GM19397 (cell line): ENCODE data around the gene ELMO3.

Experiments
- ATAC-seq: cut with Tn5 transposase; IDR thresholded peaks from one replicate; pipeline ENCODE4 v1.9.1; 2021; ENCODE audit warnings: mild to moderate bottlenecking, moderate library complexity; ENCODE audit not compliant: unreplicated experiment

ELMO3 gene

GRCh38 chr16:67193536-67193935 is 5.4 kb upstream of the ELMO3 start:
- ATAC-seq = no peak

GRCh38 chr16:67194260-67194659 is 4.7 kb upstream of the ELMO3 start:
- ATAC-seq = no peak

GRCh38 chr16:67195676-67196075 is 3.3 kb upstream of the ELMO3 start:
- no peak for ATAC-seq

DNA sequence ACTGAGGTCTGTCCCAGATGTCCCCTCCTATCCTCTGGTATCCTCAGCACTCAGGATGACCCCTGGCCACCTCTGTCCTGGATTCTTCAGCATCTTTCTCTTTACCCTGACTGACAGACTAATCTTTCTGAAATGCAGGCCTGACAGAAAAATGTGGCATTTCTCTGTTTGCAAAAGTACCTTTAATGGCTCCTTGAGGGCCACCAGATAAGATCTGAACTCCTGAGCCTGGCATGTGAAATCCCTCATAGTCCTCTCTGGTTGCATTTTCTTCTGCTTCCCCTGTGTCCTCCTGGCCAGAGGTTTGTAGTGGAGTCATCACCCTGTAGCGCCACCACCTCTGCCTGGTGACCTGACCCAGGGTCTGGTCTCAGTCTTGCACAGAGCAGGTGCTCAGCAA is 2.0 kb upstream of the ELMO3 start:
- ATAC-seq = no peak

GRCh38 chr16:67197704-67198103 is 1.2 kb upstream of the ELMO3 start:
- no peak for ATAC-seq

DNA sequence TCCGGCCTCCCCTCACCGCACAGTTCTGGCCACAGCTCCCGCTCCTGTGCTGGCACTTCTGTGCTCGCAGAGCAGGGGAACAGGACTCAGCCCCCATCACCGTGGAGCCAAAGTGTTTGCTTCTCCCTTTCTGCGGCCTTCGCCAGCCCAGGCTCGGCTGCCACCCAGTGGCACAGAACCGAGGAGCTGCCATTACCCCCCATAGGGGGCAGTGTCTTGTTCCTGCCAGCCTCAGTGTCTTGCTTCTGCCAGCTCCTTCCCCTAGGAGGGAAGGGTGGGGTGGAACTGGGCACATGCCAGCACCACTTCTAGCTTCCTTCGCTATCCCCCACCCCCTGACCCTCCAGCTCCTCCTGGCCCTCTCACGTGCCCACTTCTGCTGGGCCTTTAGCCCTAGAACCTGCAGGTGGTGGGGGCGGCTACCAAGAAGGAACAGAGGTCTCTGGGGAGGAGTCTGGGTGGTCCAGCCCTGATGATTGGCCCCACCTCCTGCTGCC is 645 bp upstream of the ELMO3 start:
- no peak for ATAC-seq

DNA sequence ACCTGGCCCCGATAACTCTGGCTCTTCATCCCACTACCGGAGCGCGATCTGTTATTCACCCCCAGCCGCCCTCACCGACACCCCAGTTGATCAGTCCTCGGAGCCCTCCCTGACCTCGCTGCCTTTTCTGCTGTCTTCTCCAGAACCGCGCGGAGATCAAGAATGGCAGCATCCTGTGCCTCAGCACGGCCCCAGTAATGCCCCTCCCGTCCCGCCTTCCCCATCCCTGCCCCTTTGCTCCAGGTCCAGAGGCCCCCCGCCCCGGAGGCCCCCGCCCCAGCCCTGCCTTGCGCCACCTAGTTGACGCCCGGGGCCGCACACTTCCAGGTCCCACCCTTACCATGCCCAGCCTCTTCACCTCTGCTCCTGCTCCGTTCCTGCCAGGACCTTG is 872 bp downstream of the ELMO3 start:
- no peak for ATAC-seq

DNA sequence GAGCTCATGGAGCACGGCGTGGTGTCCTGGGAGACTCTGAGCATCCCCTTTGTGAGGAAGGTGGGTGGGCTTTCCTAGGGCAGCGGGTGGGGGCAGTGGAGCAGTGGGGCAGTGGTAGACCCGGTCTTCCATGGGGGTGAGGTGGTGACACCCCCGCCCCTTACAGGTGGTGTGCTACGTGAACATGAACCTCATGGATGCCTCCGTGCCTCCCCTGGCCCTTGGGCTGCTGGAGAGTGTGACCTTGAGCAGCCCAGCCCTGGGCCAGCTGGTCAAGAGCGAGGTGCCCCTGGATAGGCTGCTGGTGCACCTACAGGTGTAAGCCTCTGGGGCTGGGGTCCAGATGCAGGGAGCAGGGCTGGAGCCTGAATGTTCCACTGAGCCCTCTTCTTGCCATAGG is 1.6 kb downstream of the ELMO3 start:
- no peak for ATAC-seq

GRCh38 chr16:67201411-67202345 is 2.7 kb downstream of the ELMO3 start:
- no peak for ATAC-seq

- no peak for ATAC-seq
Measured at GRCh38 chr16:67202426-67202825, 3.5 kb downstream of the ELMO3 start.

DNA sequence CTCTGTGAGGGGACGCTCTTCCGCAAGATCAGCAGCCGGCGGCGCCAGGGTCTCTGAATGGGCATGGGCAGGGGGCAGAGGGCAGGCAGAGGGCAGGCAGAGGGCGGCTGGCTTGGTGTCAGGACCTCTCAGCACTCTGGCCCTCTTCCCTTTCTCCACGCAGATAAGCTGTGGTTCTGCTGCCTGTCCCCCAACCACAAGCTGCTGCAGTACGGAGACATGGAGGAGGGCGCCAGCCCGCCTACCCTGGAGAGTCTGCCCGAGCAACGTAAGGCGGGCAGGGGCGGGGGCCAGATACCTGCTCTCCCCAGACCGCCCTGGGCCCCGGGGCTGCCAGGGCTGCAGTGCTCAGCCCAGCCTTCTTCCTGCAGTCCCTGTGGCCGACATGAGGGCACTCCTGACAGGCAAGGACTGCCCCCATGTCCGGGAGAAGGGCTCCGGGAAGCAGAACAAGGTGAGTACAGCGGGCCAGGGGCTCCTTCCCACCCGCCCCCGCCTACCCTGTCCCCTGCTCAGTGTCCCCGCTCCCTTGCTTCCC is 4.1 kb downstream of the ELMO3 start:
- ATAC-seq = no peak

DNA sequence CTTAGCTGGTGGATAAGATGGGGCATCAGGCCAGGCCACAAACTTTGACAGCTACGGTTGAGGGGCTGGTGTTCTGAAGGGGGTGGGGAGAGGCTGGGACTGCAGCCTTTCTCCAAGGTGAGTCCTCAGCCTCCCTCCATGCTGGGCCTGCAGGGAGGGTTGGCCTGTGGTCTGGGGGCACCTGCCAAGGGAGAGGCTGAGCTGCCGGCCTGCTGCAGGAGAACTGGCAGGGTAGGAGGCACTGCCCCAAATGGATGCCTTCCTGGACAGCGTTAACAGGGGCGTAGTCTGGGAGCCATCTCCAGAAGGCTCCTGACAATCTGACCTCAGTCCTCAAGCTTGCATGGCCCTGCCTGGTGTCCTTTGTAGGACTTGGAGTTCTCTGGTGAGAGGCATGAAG is 5.1 kb downstream of the ELMO3 start:
- no peak for ATAC-seq

- ATAC-seq = no peak
Measured at GRCh38 chr16:67206129-67206837, 7.4 kb downstream of the ELMO3 start.

DNA sequence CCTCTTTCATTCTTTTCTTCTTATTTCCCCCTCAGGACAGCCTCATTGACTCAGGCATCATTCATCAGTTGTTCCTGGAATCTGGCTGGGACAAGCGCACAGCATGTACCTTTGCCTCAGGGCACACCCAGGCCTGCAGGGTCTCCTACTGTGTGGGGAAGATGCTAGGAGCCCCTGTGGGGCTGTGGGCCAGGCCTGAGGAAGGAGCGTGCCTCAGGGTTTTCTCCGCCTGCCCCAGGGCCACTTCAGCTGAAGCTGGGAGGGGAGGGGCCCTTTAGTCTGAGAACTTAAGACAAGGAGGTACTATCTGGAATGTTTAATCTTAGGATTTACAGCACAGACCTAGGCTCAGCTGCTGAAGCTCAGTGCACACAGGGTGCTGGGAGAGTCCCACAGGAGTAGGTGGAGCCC is 7.9 kb downstream of the ELMO3 start:
- no peak for ATAC-seq

- no peak for ATAC-seq
Measured at GRCh38 chr16:67207249-67208091, 8.5 kb downstream of the ELMO3 start.

DNA sequence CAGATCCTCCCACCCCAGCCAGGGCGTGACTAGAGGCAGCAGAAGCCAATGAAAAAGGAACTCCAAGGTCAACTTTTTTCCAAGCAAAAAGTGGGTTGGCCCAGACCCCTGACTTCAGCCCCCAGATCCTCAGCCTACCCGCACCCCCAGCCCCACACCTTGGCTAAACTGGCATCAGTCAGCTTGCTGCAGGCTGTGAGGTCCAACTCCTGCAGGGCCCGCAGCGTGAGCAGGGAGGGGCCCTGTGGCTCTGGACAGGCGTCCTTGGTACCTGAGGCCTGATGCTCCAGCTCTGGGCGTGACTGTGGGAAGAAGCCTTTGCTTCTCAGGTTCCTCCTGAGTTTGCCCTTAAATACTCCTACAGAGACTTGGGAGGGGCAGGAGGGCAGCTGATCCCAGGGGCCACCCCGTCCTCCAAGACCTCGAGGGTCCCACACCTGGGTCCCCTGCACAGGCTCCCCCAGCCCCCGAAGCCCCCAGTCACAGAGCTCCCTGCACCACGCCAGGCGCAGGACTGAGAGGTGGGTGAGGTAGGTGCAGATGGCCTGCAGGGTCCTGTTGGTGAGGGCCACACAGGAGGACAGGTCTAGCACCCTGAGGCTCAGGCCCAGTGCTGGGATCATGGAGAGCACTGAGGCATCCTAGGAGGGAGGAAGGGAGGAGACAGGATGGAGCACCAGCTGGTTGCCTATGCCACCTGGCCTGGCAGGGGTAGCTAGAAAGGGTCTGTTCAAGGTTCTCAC is 9.4 kb downstream of the ELMO3 start:
- ATAC-seq = no peak

DNA sequence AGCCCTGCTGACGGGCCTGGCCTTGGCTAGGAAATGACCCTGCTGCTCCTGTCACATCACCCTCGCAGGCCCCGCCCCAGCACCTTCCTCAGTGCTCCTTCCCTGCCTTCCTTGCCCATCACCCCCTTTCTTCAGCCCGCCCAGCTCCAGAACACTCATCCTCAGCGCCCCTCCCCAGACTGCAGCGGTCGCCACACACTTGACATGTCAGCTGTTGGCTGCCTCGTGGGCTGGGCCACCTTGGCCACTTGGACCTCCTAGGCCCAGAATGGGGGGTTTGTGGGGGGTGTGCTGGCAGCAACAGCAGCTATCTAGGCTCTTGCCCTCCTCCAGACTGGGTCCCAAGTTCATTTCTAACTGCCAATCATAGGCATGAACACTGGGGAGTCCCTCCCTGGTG is 10.6 kb downstream of the ELMO3 start:
- ATAC-seq = no peak

GRCh38 chr16:67210069-67210937 is 11.4 kb downstream of the ELMO3 start:
- ATAC-seq = no peak

GRCh38 chr16:67211674-67212073 is 12.7 kb downstream of the ELMO3 start:
- no peak for ATAC-seq
